ENCODE data around the gene FALEC. TPM values are rescaled to one million over a fixed set of nuclear protein-coding genes. Genes with fewer than 3 reads are reported as not detected.

Gene FALEC
- total and polyA plus RNA-seq, 11 donors: 0.18 to 0.96 (median 0.49) TPM; not detected in 7

GRCh38 chr1:150566589-150567340 is 51.2 kb downstream of the FALEC start:
- Histone ChIP-seq H3K4me3 (peak overlapping the region in 9 of 12 donors; percentile 23 to 50 (median 33)), H3K9me3 (no peaks in the 10 kb centered on the region), H3K27me3 (no peaks in the 10 kb centered on the region), H3K4me1 (peaks cover 38 to 100% (median 95%) of the 10 kb centered on the region in 12 donors), H3K36me3 (peaks cover 0 to 22% (median 17%) of the 10 kb centered on the region in 9 donors), H3K27ac (peak overlapping the region; percentile 94 to 100 (median 100))
- 72 to 83% (median 79%) methylated on average over 12 of the region's 12 CpGs for WGBS, 4 donors
- no peak for ATAC-seq
- intact Hi-C loops (cut with DNase I): loop anchor here in 1 of 10 donors (10.0 kb wide), 2 partner anchors 128 to 202 kb away; partner anchors contain the start of genes GOLPH3L and RPRD2
- DNase-seq: no peak
- no peak for TF ChIP-seq CTCF (IDR thresholded peaks at IDR 0.05)
- no peak for TF ChIP-seq POLR2A (IDR thresholded peaks at IDR 0.05)

- 21 to 26% (median 23%) methylated on average over 3 of the region's 3 CpGs for WGBS, 4 donors
- intact Hi-C loops (cut with DNase I): loop anchor here in 1 of 10 donors (10.0 kb wide), 2 partner anchors 127 to 203 kb away; partner anchors contain the start of genes GOLPH3L and RPRD2
- Histone ChIP-seq H3K27me3 (no peaks in the 10 kb centered on the region), H3K4me1 (peaks cover 38 to 100% (median 97%) of the 10 kb centered on the region in 12 donors), H3K4me3 (peak overlapping the region in 10 of 12 donors; percentile 20 to 50 (median 32)), H3K27ac (peak overlapping the region; percentile 94 to 100 (median 100)), H3K36me3 (peaks cover 0 to 27% (median 23%) of the 10 kb centered on the region in 9 donors), H3K9me3 (no peaks in the 10 kb centered on the region)
- ATAC-seq (peak in 1 of 4 donors; percentile 4), DNase-seq (no peak)
- TF ChIP-seq CTCF (IDR thresholded peaks at IDR 0.05) (no peak), POLR2A (IDR thresholded peaks at IDR 0.05) (no peak)
Observed at GRCh38 chr1:150567341-150567716, 51.8 kb downstream of the FALEC start.

- Histone ChIP-seq H3K36me3 (peaks cover 0 to 34% (median 29%) of the 10 kb centered on the region in 9 donors), H3K27ac (peak overlapping the region; percentile 94 to 100 (median 100)), H3K4me3 (peak overlapping the region in 10 of 12 donors; percentile 20 to 50 (median 32)), H3K27me3 (no peaks in the 10 kb centered on the region), H3K9me3 (no peaks in the 10 kb centered on the region), H3K4me1 (peaks cover 32 to 100% (median 97%) of the 10 kb centered on the region in 12 donors)
- 0 to 4% (median 2%) methylated on average over 9 to 10 of the region's 10 CpGs for WGBS, 4 donors
- ATAC-seq: peak; percentile 61 to 83 (median 72)
- peak; percentile 70 to 81 (median 79) for DNase-seq
- intact Hi-C loops (cut with DNase I): loop anchor here in 1 of 10 donors (10.0 kb wide), 2 partner anchors 127 to 203 kb away; partner anchors contain the start of genes GOLPH3L and RPRD2
- no peak for TF ChIP-seq POLR2A (IDR thresholded peaks at IDR 0.05)
- no peak for TF ChIP-seq CTCF (IDR thresholded peaks at IDR 0.05)
Observed at GRCh38 chr1:150567717-150568593, 52.4 kb downstream of the FALEC start.

Data from heart left ventricle (tissue), 16 donors.